ENCODE results near the gene GPR52.

Gene GPR52

DNA sequence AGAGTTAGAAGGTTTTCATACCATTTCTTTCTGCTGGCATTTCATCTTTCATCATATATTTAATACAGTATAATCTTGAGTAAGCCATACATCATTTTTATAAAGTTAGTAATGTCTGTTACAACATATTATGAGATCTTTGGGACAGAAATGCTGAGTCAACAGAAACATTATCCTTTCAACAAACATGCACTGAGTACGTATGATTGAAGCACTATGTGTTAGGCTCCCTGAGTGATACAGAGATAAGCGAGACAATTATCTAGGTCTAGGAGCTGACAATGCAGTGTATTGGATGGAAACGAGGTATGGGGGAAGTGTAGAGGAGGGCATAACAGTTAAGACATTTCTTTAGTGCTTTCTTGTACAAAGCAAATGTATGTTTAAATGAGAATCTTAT is 19.7 kb upstream of the GPR52 start:
- no peaks in the 10 kb centered on the region for H3K27me3 ChIP-seq (ENCODE audit: control insufficient read depth, insufficient read depth, low read length)
- no peak overlapping the region for H3K4me2 ChIP-seq (ENCODE audit: low read length)
- H3K4me3 ChIP-seq (ENCODE audit: low read depth, low read length) = no peak overlapping the region
- TF ChIP-seq, protein P1, sequence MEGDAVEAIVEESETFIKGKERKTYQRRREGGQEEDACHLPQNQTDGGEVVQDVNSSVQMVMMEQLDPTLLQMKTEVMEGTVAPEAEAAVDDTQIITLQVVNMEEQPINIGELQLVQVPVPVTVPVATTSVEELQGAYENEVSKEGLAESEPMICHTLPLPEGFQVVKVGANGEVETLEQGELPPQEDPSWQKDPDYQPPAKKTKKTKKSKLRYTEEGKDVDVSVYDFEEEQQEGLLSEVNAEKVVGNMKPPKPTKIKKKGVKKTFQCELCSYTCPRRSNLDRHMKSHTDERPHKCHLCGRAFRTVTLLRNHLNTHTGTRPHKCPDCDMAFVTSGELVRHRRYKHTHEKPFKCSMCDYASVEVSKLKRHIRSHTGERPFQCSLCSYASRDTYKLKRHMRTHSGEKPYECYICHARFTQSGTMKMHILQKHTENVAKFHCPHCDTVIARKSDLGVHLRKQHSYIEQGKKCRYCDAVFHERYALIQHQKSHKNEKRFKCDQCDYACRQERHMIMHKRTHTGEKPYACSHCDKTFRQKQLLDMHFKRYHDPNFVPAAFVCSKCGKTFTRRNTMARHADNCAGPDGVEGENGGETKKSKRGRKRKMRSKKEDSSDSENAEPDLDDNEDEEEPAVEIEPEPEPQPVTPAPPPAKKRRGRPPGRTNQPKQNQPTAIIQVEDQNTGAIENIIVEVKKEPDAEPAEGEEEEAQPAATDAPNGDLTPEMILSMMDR (IDR thresholded peaks at IDR 0.05) = no peak
- H2AFZ ChIP-seq = no peak overlapping the region
- H3K79me2 ChIP-seq = no peaks in the 10 kb centered on the region
- no peak overlapping the region for H3K9ac ChIP-seq
- H3K9me3 ChIP-seq (ENCODE audit: control insufficient read depth, low read length) = no peaks in the 10 kb centered on the region
- no peaks in the 10 kb centered on the region for H3K36me3 ChIP-seq (ENCODE audit: control insufficient read depth, insufficient read depth, low read length)
- H3K4me1 ChIP-seq = no peaks in the 10 kb centered on the region
- no peak overlapping the region for H3K27ac ChIP-seq

DNA sequence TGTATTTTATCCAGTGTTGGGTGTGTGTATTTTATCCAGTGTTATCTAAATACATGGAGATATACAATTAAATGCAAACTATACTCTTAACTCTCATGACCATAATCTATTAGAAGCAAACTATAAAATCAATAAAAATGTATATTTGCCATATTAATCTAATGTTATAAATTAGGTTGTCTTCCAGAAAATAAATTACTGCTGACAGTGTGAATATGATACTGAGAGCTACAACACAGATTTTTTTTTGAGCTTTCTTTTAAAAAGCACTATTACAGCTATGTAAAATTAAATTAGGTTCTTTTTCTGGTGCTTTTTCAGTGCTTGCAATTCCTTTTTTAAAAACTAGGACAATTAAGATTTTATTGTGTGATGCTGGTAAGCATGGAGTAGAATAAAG is 19.0 kb upstream of the GPR52 start:
- H3K36me3 ChIP-seq (ENCODE audit: control insufficient read depth, insufficient read depth, low read length) = no peaks in the 10 kb centered on the region
- TF ChIP-seq, protein P1 (IDR thresholded peaks at IDR 0.05) = no peak
- H2AFZ ChIP-seq = no peak overlapping the region
- H3K9me3 ChIP-seq (ENCODE audit: control insufficient read depth, low read length) = no peaks in the 10 kb centered on the region
- no peak overlapping the region for H3K4me3 ChIP-seq (ENCODE audit: low read depth, low read length)
- H3K79me2 ChIP-seq = no peaks in the 10 kb centered on the region
- H3K27me3 ChIP-seq (ENCODE audit: control insufficient read depth, insufficient read depth, low read length) = no peaks in the 10 kb centered on the region
- no peak overlapping the region for H3K27ac ChIP-seq
- H3K4me1 ChIP-seq = no peaks in the 10 kb centered on the region
- H3K9ac ChIP-seq = no peak overlapping the region
- H3K4me2 ChIP-seq (ENCODE audit: low read length) = no peak overlapping the region

DNA sequence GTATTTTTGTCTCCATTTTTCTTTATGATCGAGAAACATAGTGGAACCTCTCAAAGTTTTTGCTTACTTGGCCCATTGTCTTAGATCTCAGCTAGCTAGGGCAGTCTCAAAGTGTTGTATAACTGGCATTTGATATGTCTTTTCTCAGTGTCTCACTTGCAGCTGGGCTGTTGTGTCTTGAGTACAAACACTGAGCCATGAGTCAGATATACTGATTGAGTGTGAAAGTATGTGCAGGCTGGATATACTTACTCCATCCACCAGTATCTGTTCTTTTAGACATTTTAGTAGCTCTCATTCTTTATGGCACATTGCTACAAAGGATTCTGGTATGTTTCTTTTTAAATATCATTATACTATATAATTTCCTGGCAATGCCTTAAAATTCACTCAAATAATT is 14.3 kb upstream of the GPR52 start:
- no peaks in the 10 kb centered on the region for H3K9me3 ChIP-seq (ENCODE audit: control insufficient read depth, low read length)
- no peaks in the 10 kb centered on the region for H3K4me1 ChIP-seq
- TF ChIP-seq, protein P1 (IDR thresholded peaks at IDR 0.05) = no peak
- no peaks in the 10 kb centered on the region for H3K79me2 ChIP-seq
- H3K4me2 ChIP-seq (ENCODE audit: low read length) = no peak overlapping the region
- H3K4me3 ChIP-seq (ENCODE audit: low read depth, low read length) = no peak overlapping the region
- no peak overlapping the region for H2AFZ ChIP-seq
- H3K9ac ChIP-seq = no peak overlapping the region
- H3K27ac ChIP-seq = no peak overlapping the region
- no peaks in the 10 kb centered on the region for H3K36me3 ChIP-seq (ENCODE audit: control insufficient read depth, insufficient read depth, low read length)
- no peaks in the 10 kb centered on the region for H3K27me3 ChIP-seq (ENCODE audit: control insufficient read depth, insufficient read depth, low read length)

DNA sequence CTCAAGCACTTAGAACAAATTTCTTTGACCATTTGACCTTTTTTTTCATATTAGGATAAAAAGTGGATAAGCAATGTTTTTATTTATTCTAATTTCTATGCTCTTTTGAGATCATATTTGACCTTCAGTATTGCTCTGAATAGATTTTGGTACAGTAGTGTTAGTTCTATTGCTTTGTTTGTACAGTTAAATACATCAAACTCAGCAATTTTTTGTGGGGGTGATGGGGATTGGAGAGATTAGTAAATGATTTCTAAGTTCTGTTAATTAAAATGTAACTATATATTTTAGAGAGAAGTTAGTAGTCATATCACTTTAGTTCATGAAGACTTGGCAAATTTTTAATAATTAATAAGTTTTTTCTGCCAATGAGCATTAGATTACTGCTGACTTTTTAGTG is 2.4 kb upstream of the GPR52 start:
- no peak overlapping the region for H3K4me3 ChIP-seq (ENCODE audit: low read depth, low read length)
- no peak overlapping the region for H3K4me2 ChIP-seq (ENCODE audit: low read length)
- H3K9ac ChIP-seq = no peak overlapping the region
- H3K79me2 ChIP-seq = no peaks in the 10 kb centered on the region
- no peaks in the 10 kb centered on the region for H3K9me3 ChIP-seq (ENCODE audit: control insufficient read depth, low read length)
- no peak overlapping the region for H3K27ac ChIP-seq
- H2AFZ ChIP-seq = no peak overlapping the region
- no peaks in the 10 kb centered on the region for H3K4me1 ChIP-seq
- no peaks in the 10 kb centered on the region for H3K36me3 ChIP-seq (ENCODE audit: control insufficient read depth, insufficient read depth, low read length)
- TF ChIP-seq, protein P1 (IDR thresholded peaks at IDR 0.05) = no peak
- H3K27me3 ChIP-seq (ENCODE audit: control insufficient read depth, insufficient read depth, low read length) = no peaks in the 10 kb centered on the region

DNA sequence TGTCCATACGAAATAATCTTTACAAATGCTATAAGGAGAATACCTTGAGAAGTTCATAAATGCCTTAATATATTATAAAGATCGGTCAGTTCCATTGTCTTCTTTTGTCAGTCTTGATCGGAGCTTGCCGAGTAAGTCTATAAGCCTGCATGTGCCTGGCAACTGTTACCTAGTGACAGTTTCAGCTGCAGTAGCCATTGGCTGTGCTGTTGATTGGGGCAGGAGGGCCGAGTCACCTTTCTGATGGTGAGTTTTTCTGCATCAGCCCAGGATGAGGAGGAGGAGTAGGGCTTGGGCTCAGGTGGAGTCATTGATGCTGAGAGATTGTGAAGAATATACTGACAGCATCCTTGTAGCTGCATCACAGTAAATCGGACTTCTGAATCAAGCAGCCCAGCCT is 1.9 kb upstream of the GPR52 start:
- H3K4me2 ChIP-seq (ENCODE audit: low read length) = no peak overlapping the region
- no peak overlapping the region for H3K4me3 ChIP-seq (ENCODE audit: low read depth, low read length)
- TF ChIP-seq, protein P1 (IDR thresholded peaks at IDR 0.05) = no peak
- no peak overlapping the region for H3K9ac ChIP-seq
- no peak overlapping the region for H2AFZ ChIP-seq
- no peaks in the 10 kb centered on the region for H3K36me3 ChIP-seq (ENCODE audit: control insufficient read depth, insufficient read depth, low read length)
- H3K27ac ChIP-seq = no peak overlapping the region
- H3K27me3 ChIP-seq (ENCODE audit: control insufficient read depth, insufficient read depth, low read length) = no peaks in the 10 kb centered on the region
- no peaks in the 10 kb centered on the region for H3K79me2 ChIP-seq
- H3K4me1 ChIP-seq = no peaks in the 10 kb centered on the region
- no peaks in the 10 kb centered on the region for H3K9me3 ChIP-seq (ENCODE audit: control insufficient read depth, low read length)

Measured in parathyroid adenoma (tissue), 2 donors.